ENCODE measurements around the gene PMS1. TPM values are rescaled to one million over a fixed set of nuclear protein-coding genes. Genes with fewer than 3 reads are reported as not detected.

Gene PMS1
- polyA plus RNA-seq, 1 of the 3 experiments (the other 2 are of a cell fraction), result 7.7 TPM

DNA sequence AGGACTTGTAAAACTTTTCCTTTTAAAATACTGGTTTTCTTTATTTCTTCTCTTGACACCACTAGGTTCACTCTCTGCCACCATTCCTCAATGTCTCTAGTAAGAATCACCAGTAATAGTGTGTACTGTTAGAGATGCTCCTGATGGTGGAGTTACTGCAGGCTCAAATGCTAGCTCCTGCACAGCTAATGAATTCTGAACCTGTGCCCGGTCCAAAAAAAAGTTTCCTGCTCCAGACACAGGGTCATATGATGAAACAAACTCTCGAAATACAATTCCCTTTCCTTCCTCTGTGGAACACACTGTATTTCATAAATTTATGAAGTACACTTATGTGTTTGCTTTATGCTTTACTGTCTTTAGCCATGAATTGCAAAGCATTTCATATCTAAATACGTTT is 19.2 kb downstream of the PMS1 start:
- WGBS (ENCODE audit: low lambda C conversion rate), result 96% methylated on average over 3 of the region's 3 CpGs
- H2AFZ ChIP-seq (ENCODE audit: low read depth), result no peak overlapping the region
- no peak overlapping the region for H3K4me2 ChIP-seq
- no peak overlapping the region for H3K9ac ChIP-seq
- DNase-seq, result no peak
- peaks cover 13% of the 10 kb centered on the region; the same call in 1 of the 2 replicates for H3K79me2 ChIP-seq (ENCODE audit: insufficient read depth)
- peaks cover 68 to 73% of the 10 kb centered on the region in 2 experiments for H3K36me3 ChIP-seq (replicated peaks in 1 of 2; ENCODE audit: control insufficient read depth in 1 of 2, insufficient read depth in 2 of 2, low read length in 1 of 2)
- H4K20me1 ChIP-seq (ENCODE audit: insufficient read depth), result no peaks in the 10 kb centered on the region
- no peak overlapping the region for H3K4me3 ChIP-seq (ENCODE audit: low read depth in 2 of 2, low read length in 1 of 2)
- H3K27ac ChIP-seq (ENCODE audit: low read depth in 2 of 2, low read length in 1 of 2), result no peak overlapping the region
- POLR2A ChIA-PET, result no interaction called here
- H3K9me3 ChIP-seq, result no peaks in the 10 kb centered on the region
- peaks cover 0 to 5% of the 10 kb centered on the region in 2 experiments; a peak in 3 of 4 replicates for H3K4me1 ChIP-seq (ENCODE audit: control insufficient read depth in 1 of 2, insufficient read depth in 2 of 2, low read depth in 1 of 2, low read length in 1 of 2)
- CTCF ChIA-PET, result interaction anchor here (1.5 kb wide), 1 partner anchor 143 kb away, joined by 3 read pairs; no protein-coding TSS in a partner anchor
- TF ChIP-seq RCOR1 (IDR thresholded peaks at IDR 0.05; ENCODE audit: low read length) (no peak), YY1 (IDR thresholded peaks at IDR 0.05; ENCODE audit: low read depth) (no peak), RXRA (IDR thresholded peaks at IDR 0.05; ENCODE audit: borderline replicate concordance, low read depth) (no peak), GABPA (IDR thresholded peaks at IDR 0.05; ENCODE audit: low read depth) (no peak), TAF1 (IDR thresholded peaks at IDR 0.05; ENCODE audit: borderline replicate concordance, low read depth, low read length) (no peak), SIN3A (IDR thresholded peaks at IDR 0.05; ENCODE audit: borderline replicate concordance, low read depth, low read length) (no peak)
- TF ChIP-seq, protein P1, sequence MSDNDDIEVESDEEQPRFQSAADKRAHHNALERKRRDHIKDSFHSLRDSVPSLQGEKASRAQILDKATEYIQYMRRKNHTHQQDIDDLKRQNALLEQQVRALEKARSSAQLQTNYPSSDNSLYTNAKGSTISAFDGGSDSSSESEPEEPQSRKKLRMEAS (IDR thresholded peaks at IDR 0.05; ENCODE audit: low read depth), result no peak
- 0 out of 2 replicates have a peak, but pooled peaks cover 3% of the 10 kb centered on the region for H3K9me2 ChIP-seq
- no peaks in the 10 kb centered on the region for H3K27me3 ChIP-seq (ENCODE audit: insufficient read depth)
- no peaks in the 10 kb centered on the region for H3F3A ChIP-seq (replicated peaks; ENCODE audit: insufficient read depth)

DNA sequence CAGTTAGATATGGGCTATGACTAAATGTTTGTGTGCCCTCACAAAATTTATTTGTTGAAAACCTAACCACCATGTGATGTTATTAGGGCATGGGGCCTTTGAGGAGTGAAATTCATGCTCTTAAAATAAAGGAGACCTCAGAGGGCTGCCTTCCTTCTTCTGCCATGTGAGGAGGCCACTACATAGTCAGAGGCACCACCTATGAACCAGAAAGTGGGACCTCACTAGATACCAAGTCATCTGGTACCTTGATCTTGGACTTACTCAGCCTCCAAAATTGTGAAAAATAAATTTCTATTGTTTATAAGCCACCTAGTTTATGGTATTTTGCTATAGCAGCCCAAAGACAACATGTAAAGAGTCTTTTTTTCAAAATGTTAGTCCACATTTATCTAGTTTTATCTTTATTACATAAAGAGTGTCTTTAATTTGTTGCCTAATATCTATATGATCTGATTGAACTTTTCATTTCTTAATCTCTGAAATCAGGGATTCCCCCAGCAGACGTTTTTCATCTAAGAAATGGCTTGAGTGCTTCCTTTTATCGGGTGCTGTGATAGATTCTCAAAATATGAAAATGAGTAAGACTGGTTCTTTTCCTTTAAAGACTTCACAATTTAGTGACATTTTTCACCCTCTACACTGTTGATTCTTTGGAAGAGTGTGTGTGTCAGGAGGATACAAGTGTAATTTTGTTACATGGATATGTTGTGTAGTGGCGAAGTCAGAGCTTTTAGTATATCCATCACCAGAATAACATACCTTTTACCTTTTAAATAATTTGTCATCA is 34.2 kb downstream of the PMS1 start:
- peak overlapping the region in 1 of 2 experiments; percentile 71; a peak in 2 of 4 replicates for H3K27ac ChIP-seq (ENCODE audit: low read depth in 2 of 2, low read length in 1 of 2)
- CTCF ChIA-PET, result interaction anchor here (1.7 kb wide), 1 partner anchor 20 kb away, joined by 3 read pairs; no protein-coding TSS in a partner anchor
- no peaks in the 10 kb centered on the region for H3K79me2 ChIP-seq (ENCODE audit: insufficient read depth)
- no peak overlapping the region for H3K4me2 ChIP-seq
- POLR2A ChIA-PET, result no interaction called here
- H3K9me2 ChIP-seq, result no peaks in the 10 kb centered on the region
- WGBS (ENCODE audit: low lambda C conversion rate), result 54% methylated on average over 3 of the region's 3 CpGs
- no peak overlapping the region for H2AFZ ChIP-seq (ENCODE audit: low read depth)
- DNase-seq, result no peak
- H3K4me3 ChIP-seq (ENCODE audit: low read depth in 2 of 2, low read length in 1 of 2), result no peak overlapping the region
- H3F3A ChIP-seq (replicated peaks; ENCODE audit: insufficient read depth), result peaks cover 23% of the 10 kb centered on the region
- H4K20me1 ChIP-seq (ENCODE audit: insufficient read depth), result no peaks in the 10 kb centered on the region
- no peaks in the 10 kb centered on the region for H3K9me3 ChIP-seq
- H3K9ac ChIP-seq, result no peak overlapping the region
- peaks cover 0 to 6% of the 10 kb centered on the region in 2 experiments; a peak in 1 of 4 replicates for H3K4me1 ChIP-seq (ENCODE audit: control insufficient read depth in 1 of 2, insufficient read depth in 2 of 2, low read depth in 1 of 2, low read length in 1 of 2)
- TF ChIP-seq EP300 (IDR thresholded peaks at IDR 0.05; ENCODE audit: borderline replicate concordance in 1 of 2, low read depth in 1 of 2, low read length in 1 of 2), result no peak
- no peak for TF ChIP-seq SMC3 (IDR thresholded peaks at IDR 0.05; ENCODE audit: low read depth, low read length)
- TF ChIP-seq FOXM1 (IDR thresholded peaks at IDR 0.05; ENCODE audit: low read depth), result no peak
- no peak for TF ChIP-seq JUND (IDR thresholded peaks at IDR 0.05)
- no peak for TF ChIP-seq FOXJ3 (CRISPR knock-in tag; IDR thresholded peaks at IDR 0.05)
- TF ChIP-seq, protein P2, sequence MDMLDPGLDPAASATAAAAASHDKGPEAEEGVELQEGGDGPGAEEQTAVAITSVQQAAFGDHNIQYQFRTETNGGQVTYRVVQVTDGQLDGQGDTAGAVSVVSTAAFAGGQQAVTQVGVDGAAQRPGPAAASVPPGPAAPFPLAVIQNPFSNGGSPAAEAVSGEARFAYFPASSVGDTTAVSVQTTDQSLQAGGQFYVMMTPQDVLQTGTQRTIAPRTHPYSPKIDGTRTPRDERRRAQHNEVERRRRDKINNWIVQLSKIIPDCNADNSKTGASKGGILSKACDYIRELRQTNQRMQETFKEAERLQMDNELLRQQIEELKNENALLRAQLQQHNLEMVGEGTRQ (IDR thresholded peaks at IDR 0.05; ENCODE audit: borderline replicate concordance, low read depth, low read length), result no peak
- no peak for TF ChIP-seq RCOR1 (IDR thresholded peaks at IDR 0.05; ENCODE audit: low read length)
- no peak for TF ChIP-seq GATA2 (CRISPR knock-in tag; IDR thresholded peaks at IDR 0.05)
- TF ChIP-seq TCF12 (IDR thresholded peaks at IDR 0.05), result no peak
- no peak for TF ChIP-seq NFIC (IDR thresholded peaks at IDR 0.05; ENCODE audit: borderline replicate concordance)
- TF ChIP-seq, protein P3, sequence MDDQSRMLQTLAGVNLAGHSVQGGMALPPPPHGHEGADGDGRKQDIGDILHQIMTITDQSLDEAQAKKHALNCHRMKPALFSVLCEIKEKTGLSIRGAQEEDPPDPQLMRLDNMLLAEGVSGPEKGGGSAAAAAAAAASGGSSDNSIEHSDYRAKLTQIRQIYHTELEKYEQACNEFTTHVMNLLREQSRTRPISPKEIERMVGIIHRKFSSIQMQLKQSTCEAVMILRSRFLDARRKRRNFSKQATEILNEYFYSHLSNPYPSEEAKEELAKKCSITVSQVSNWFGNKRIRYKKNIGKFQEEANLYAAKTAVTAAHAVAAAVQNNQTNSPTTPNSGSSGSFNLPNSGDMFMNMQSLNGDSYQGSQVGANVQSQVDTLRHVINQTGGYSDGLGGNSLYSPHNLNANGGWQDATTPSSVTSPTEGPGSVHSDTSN (IDR thresholded peaks at IDR 0.05), result no peak
- TF ChIP-seq, protein P4, sequence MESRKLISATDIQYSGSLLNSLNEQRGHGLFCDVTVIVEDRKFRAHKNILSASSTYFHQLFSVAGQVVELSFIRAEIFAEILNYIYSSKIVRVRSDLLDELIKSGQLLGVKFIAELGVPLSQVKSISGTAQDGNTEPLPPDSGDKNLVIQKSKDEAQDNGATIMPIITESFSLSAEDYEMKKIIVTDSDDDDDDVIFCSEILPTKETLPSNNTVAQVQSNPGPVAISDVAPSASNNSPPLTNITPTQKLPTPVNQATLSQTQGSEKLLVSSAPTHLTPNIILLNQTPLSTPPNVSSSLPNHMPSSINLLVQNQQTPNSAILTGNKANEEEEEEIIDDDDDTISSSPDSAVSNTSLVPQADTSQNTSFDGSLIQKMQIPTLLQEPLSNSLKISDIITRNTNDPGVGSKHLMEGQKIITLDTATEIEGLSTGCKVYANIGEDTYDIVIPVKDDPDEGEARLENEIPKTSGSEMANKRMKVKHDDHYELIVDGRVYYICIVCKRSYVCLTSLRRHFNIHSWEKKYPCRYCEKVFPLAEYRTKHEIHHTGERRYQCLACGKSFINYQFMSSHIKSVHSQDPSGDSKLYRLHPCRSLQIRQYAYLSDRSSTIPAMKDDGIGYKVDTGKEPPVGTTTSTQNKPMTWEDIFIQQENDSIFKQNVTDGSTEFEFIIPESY (IDR thresholded peaks at IDR 0.05; ENCODE audit: borderline replicate concordance, low read depth), result no peak
- H3K36me3 ChIP-seq (replicated peaks in 1 of 2; ENCODE audit: control insufficient read depth in 1 of 2, insufficient read depth in 2 of 2, low read length in 1 of 2), result peaks cover 17 to 52% of the 10 kb centered on the region in 2 experiments
- no peaks in the 10 kb centered on the region for H3K27me3 ChIP-seq (ENCODE audit: insufficient read depth)
